H9 (cell line): ENCODE results near the gene APC. TPM values are rescaled to one million over a fixed set of nuclear protein-coding genes. Genes with fewer than 3 reads are reported as not detected.

Experiments
- DNase-seq: peaks from one replicate; pipeline ENCODE4 v3.0.0-alpha.2; 2017
- H2AFZ ChIP-seq: one replicate; pipeline ENCODE4 v1.6.1; 2013; ENCODE audit warnings: mild to moderate bottlenecking, low read length, control low read depth, moderate library complexity
- H2AK5ac ChIP-seq: 2 replicates; pipeline ENCODE4 v1.6.1; 2013; ENCODE audit warnings: low read length, control low read depth, mixed read lengths; ENCODE audit not compliant: insufficient read length
- H2BK120ac ChIP-seq: one replicate; pipeline ENCODE4 v1.6.1; 2013; ENCODE audit warnings: low read depth, mild to moderate bottlenecking, low read length, control low read depth, inconsistent platforms; ENCODE audit not compliant: poor library complexity, severe bottlenecking
- H2BK12ac ChIP-seq: 2 replicates; pipeline ENCODE4 v1.6.1; 2013; ENCODE audit warnings: low read length, control low read depth, mixed read lengths, low read depth; ENCODE audit not compliant: insufficient read length
- H2BK15ac ChIP-seq: 2 replicates; pipeline ENCODE4 v1.6.1; 2013; ENCODE audit warnings: low read depth, low read length, control low read depth
- H2BK20ac ChIP-seq: one replicate; pipeline ENCODE4 v1.6.1; 2013; ENCODE audit warnings: low read depth, mild to moderate bottlenecking, low read length, control low read depth, inconsistent platforms; ENCODE audit not compliant: poor library complexity, severe bottlenecking
- H2BK5ac ChIP-seq: 2 replicates; pipeline ENCODE4 v1.6.1; 2013; ENCODE audit warnings: low read length, control low read depth, mixed read lengths; ENCODE audit not compliant: insufficient read length
- H3K14ac ChIP-seq: 2 replicates; pipeline ENCODE4 v1.6.1; 2013; ENCODE audit warnings: low read length, control low read depth; ENCODE audit not compliant: insufficient read depth
- H3K18ac ChIP-seq: 2 replicates; pipeline ENCODE4 v1.6.1; 2013; ENCODE audit warnings: low read depth, mild to moderate bottlenecking, mixed read lengths, low read length, control low read depth; ENCODE audit not compliant: insufficient read length
- H3K23ac ChIP-seq: 2 replicates; pipeline ENCODE4 v1.6.1; 2013; ENCODE audit warnings: low read length, control low read depth, mixed read lengths, low read depth; ENCODE audit not compliant: insufficient read length
- H3K23me2 ChIP-seq: 2 replicates; pipeline ENCODE4 v1.6.1; 2013; ENCODE audit warnings: low read depth, mild to moderate bottlenecking, mixed read lengths, low read length, control low read depth; ENCODE audit not compliant: insufficient read length, poor library complexity, severe bottlenecking
- H3K27ac ChIP-seq: 2 replicates; pipeline ENCODE4 v1.5.1; 2013; ENCODE audit warnings: low read length, control low read depth, mixed read lengths, low read depth; ENCODE audit not compliant: insufficient read length
- H3K27me3 ChIP-seq: 2 replicates; pipeline ENCODE4 v1.6.1; 2013; ENCODE audit warnings: low read length, control low read depth, inconsistent platforms; ENCODE audit not compliant: insufficient read depth
- H3K4ac ChIP-seq: 2 replicates; pipeline ENCODE4 v1.6.1; 2013; ENCODE audit warnings: low read depth, mild to moderate bottlenecking, control low read depth, inconsistent platforms, low read length, moderate library complexity
- H3K4me1 ChIP-seq: 2 replicates; pipeline ENCODE4 v1.6.1; 2013; ENCODE audit warnings: low read length, control low read depth, inconsistent platforms; ENCODE audit not compliant: insufficient read depth
- H3K4me2 ChIP-seq: 2 replicates; pipeline ENCODE4 v1.6.1; 2013; ENCODE audit warnings: low read length, control low read depth, mixed read lengths; ENCODE audit not compliant: insufficient read length, insufficient read depth
- H3K56ac ChIP-seq: 2 replicates; pipeline ENCODE4 v1.6.1; 2013; ENCODE audit warnings: low read depth, mild to moderate bottlenecking, mixed read lengths, low read length, control low read depth; ENCODE audit not compliant: insufficient read length
- H3K79me1 ChIP-seq: 2 replicates; pipeline ENCODE4 v1.6.1; 2013; ENCODE audit warnings: low read depth, mild to moderate bottlenecking, moderate library complexity, low read length, control low read depth, inconsistent platforms; ENCODE audit not compliant: insufficient read depth, poor library complexity, severe bottlenecking
- H3K79me2 ChIP-seq: 2 replicates; pipeline ENCODE4 v1.6.1; 2013; ENCODE audit warnings: low read length, control low read depth, inconsistent platforms; ENCODE audit not compliant: insufficient read depth
- H3K9ac ChIP-seq: 2 replicates; pipeline ENCODE4 v1.6.1; 2013; ENCODE audit warnings: low read length, control low read depth, mixed read lengths; ENCODE audit not compliant: insufficient read length; ENCODE audit errors: extremely low read depth
- H3K9me3 ChIP-seq: one replicate; pipeline ENCODE4 v1.6.1; 2013; ENCODE audit warnings: low read depth, low read length, inconsistent platforms; ENCODE audit not compliant: control insufficient read depth
- H3T11ph ChIP-seq: one replicate; pipeline ENCODE4 v1.6.1; 2013; ENCODE audit warnings: mild to moderate bottlenecking, low read length, control low read depth, inconsistent platforms
- H4K20me1 ChIP-seq: one replicate; pipeline ENCODE4 v1.6.1; 2013; ENCODE audit not compliant: control insufficient read depth, insufficient read length, insufficient read depth
- H4K5ac ChIP-seq: 2 replicates; pipeline ENCODE4 v1.6.1; 2013; ENCODE audit warnings: low read depth, mild to moderate bottlenecking, mixed read lengths, low read length, control low read depth; ENCODE audit not compliant: insufficient read length
- H4K8ac ChIP-seq: replicated peaks from 2 replicates; pipeline ENCODE4 v1.6.1; 2013; ENCODE audit warnings: low read length, control low read depth, mixed read lengths, low read depth; ENCODE audit not compliant: insufficient read length
- H4K91ac ChIP-seq: 2 replicates; pipeline ENCODE4 v1.6.1; 2013; ENCODE audit warnings: low read depth, mild to moderate bottlenecking, moderate library complexity, mixed read lengths, low read length, control low read depth; ENCODE audit not compliant: insufficient read length
- H3K27ac Mint-ChIP-seq, 3 experiments: 2 replicates in 2 of 3; 3 replicates in 1 of 3; pipeline ENCODE4 v1.8.0; 2020 to 2021; ENCODE audit warnings: mixed read lengths in 3 of 3, mild to moderate bottlenecking in 1 of 3, moderate library complexity in 1 of 3
- H3K27me3 Mint-ChIP-seq: 2 replicates; pipeline ENCODE4 v1.8.0; 2021; ENCODE audit warnings: low read depth, mild to moderate bottlenecking, moderate library complexity, mixed read lengths
- H3K36me3 Mint-ChIP-seq, 3 experiments: 2 replicates in 2 of 3; 3 replicates in 1 of 3; pipeline ENCODE4 v1.8.0; 2020 to 2021; ENCODE audit warnings: low read depth in 3 of 3, mixed read lengths in 3 of 3; ENCODE audit not compliant: insufficient read depth in 1 of 3
- H3K4me1 Mint-ChIP-seq, 2 experiments: 2 replicates each; pipeline ENCODE4 v1.8.0; 2020; ENCODE audit warnings: mixed read lengths in 2 of 2
- H3K4me3 Mint-ChIP-seq, 2 experiments: 2 replicates in 1 of 2; 3 replicates in 1 of 2; pipeline ENCODE4 v1.8.0; 2020 to 2021; ENCODE audit warnings: mild to moderate bottlenecking in 2 of 2, mixed read lengths in 2 of 2, moderate library complexity in 1 of 2
- H3K9me3 Mint-ChIP-seq, 2 experiments: 2 replicates in 1 of 2; 3 replicates in 1 of 2; pipeline ENCODE4 v1.8.0; 2020; ENCODE audit warnings: mild to moderate bottlenecking in 2 of 2, mixed read lengths in 2 of 2, moderate library complexity in 1 of 2
- CTCF ChIP-seq: fragments of 200-600 bp; sonication (generic); conservative IDR thresholded peaks from 3 replicates; pipeline ENCODE4 v1.8.0; 2021; ENCODE audit warnings: antibody characterized with exemption, mild to moderate bottlenecking
- WGBS: extraction: QIAGEN DNeasy Blood & Tissue Kit; methylation state at CpG from one replicate; pipeline ENCODE4 v1.1.7; 2013; ENCODE audit warnings: missing lambda C conversion rate, low lambda C conversion rate, mixed read lengths; ENCODE audit not compliant: insufficient read length; ENCODE audit errors: extremely low coverage; 5-methylcytosine and 5-hydroxymethylcytosine counted together
- total RNA-seq: library from RNA; stranded (reverse); gene quantifications from 2 replicates; pipeline ENCODE4 v1.2.1, GENCODE V29; 2021

APC gene
- total RNA-seq, 1 experiment from 2014 or later = 29.3 TPM

DNA sequence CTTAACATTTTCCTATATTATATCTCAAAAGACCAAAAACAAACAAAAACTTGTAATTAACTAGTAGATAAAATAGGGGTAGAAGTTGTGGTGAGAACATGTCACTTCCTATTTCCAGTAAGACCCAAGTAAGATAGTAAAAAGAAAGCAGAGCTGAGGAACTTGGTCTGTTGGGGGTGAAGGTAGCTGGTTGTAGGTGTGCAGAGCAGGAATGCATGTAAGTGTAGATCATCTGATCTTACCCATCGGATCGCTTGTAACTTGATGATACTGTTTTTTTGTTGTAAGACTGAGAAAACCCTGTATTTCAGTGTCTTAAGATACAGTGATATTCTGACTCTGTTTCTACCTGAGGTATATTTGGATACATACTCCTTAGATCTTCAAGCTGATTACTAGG is 129.1 kb downstream of the APC start:
- Histone ChIP-seq H2AFZ (no peak overlapping the region), H2BK12ac (no peak overlapping the region), H2AK5ac (no peak overlapping the region), H4K8ac (no peak overlapping the region), H3T11ph (no peak overlapping the region), H3K4ac (no peak overlapping the region), H3K18ac (no peak overlapping the region), H3K23ac (no peak overlapping the region), H2BK120ac (no peak overlapping the region), H3K14ac (no peak overlapping the region), H4K91ac (no peak overlapping the region), H2BK5ac (no peak overlapping the region), H3K56ac (no peak overlapping the region), H3K23me2 (peaks cover 4% of the 10 kb centered on the region), H3K4me2 (no peak overlapping the region), H3K9ac (no peak overlapping the region), H3K79me2 (peaks cover 14% of the 10 kb centered on the region; the same call in 1 of the 2 replicates), H3K9me3 (no peaks in the 10 kb centered on the region), H4K5ac (no peak overlapping the region), H2BK15ac (no peak overlapping the region), H3K79me1 (peaks cover 3% of the 10 kb centered on the region), H3K27ac (no peak overlapping the region), H3K27me3 (no peaks in the 10 kb centered on the region), H2BK20ac (no peak overlapping the region), H3K4me1 (no peaks in the 10 kb centered on the region), H4K20me1 (no peaks in the 10 kb centered on the region)
- DNase-seq = no peak
- no peak overlapping the region for H3K4me3 Mint-ChIP-seq
- no peak overlapping the region for H3K27ac Mint-ChIP-seq
- no CpG with 5 or more reads among the region's 2 CpGs for WGBS
- H3K9me3 Mint-ChIP-seq = no peaks in the 10 kb centered on the region
- TF ChIP-seq CTCF = no peak
- H3K27me3 Mint-ChIP-seq = no peaks in the 10 kb centered on the region
- H3K4me1 Mint-ChIP-seq = peaks cover 12 to 14% of the 10 kb centered on the region in 2 experiments
- peaks cover 42 to 85% (median 64%) of the 10 kb centered on the region in 3 experiments; a peak in 6 of 7 replicates for H3K36me3 Mint-ChIP-seq
